Embryonic facial prominence (tissue), 1 donor: ENCODE data around the gene MGRN1.

Experiments used
- DNase-seq: peaks from one replicate; pipeline ENCODE4 v3.0.0-alpha.2; 2016; ENCODE audit errors: extremely low spot score

The MGRN1 gene

GRCh38 chr16:4674926-4675530 is 50.4 kb downstream of the MGRN1 start:
- no peak for DNase-seq

DNA sequence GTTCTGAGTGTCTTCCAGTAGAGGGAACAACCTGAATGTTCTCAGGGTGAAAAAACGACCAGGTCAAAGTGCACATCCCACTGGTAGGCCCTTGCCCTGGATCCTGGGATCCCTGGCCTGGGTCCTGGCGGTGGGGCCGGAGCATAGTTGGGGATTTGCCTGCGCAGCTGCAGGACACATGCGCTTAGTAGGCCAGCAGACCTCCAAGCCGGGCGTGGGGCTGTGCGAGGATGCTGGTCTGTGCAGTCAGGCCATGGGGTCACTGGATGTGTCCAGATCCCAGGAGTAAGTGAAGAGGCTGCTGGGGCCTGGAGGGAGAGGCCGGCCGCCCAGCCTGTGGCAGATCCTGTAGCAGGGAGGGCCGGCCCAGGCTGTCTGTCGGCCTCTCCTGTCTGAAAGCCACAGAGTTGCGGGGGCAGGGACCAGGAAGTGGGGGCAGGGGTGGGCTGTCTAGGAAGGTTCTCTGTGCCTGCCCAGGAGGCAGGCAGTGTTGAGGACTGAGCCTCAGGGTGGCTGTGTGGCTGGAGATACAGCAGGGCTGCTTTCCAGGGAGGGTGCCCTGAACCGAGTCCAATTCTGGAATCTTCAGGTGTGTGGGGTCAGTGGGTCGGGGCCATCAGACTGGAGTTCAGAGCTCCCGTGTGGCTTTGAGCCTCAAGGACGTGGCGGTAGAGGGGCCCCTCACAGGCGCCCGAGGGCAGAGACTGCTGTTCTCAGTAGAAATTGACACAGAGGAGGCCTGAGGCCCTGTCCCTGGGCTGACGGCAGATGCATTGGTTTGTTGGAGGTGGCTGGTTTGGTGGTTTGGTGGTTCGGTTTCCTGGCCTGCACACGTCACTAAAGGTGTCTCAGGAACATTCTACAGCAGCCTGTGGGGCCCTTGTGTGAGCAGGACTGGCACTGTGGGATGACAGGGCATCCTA is 51.5 kb downstream of the MGRN1 start:
- no peak for DNase-seq

DNA sequence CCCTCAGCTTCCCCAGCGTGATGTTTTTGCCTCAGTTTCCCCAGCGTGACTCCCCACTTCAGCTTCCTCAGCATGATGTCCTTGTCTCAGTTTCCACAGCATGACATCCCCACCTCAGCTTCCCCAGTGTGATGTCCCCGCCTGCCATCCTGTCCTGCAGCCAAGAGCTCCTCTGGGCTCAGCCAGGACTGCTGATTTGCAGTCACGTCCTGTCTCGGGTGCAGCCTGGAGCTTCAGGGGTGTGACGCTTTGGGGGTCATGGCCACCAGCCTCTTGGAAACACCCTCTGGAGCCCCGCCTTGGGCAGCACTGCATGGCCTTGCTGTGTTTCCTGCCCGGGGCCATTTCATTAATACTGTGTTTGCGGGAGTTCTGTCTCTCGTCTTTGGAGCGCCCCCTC is 52.2 kb downstream of the MGRN1 start:
- no peak for DNase-seq

DNA sequence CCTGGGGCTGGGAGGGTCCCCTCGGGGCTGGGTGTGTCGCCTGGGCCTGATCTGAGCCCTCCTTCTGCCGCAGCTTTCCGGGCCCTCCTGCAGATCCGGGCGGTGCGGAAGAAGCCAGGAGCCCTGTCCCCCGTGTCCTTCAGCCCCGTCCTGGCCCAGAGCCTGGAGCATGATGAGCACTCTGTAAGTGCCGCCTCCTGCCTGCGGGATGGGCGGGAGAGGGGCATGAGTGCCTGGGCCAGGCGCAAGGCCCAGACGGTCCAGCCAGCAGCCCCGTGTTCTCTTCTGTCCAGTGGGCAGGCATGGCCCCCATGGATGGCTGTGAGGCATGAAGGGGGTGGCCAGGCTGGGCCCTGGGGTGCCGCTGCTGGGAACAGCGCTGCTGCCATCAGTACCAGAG is 52.8 kb downstream of the MGRN1 start:
- no peak for DNase-seq

DNA sequence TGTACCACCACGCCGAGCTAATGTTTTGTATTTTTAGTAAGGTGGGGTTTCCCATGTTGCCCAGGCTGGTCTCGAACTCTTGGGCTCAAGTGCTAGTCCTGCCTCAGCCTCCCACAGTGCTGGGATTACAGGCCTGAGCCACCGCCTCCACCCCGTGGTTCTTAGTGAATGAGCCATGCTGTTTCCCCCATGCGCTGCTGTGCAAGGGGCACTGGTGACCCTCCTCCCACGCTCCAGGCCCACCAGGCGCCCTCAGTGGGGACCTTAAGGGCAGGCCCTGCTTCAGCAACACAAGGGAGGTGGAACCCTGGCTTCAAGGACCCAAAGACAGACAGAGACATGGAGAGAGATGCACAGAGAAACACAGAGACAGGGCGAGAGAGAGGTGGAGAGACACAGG is 53.4 kb downstream of the MGRN1 start:
- no peak for DNase-seq

DNA sequence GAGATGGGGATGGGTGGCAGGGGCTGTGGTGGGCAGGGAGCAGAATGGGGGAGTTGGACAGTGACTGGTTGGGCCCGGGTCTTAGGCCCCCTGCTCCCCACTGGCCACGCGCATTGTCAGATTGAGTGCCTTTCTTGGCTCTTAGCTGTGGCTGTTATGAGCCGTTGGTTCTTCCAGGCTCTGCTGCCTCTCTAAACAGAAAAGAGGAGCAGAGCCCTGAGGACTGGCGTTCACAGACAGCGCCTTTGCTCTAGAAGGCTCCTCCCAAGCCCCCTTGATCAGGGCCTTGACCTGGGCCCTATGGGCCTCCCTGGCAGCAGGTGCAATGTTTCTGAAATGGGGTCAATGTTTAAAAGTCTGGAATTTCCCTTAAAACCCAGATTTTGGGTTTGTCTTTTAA is 54.0 kb downstream of the MGRN1 start:
- DNase-seq = no peak

DNA sequence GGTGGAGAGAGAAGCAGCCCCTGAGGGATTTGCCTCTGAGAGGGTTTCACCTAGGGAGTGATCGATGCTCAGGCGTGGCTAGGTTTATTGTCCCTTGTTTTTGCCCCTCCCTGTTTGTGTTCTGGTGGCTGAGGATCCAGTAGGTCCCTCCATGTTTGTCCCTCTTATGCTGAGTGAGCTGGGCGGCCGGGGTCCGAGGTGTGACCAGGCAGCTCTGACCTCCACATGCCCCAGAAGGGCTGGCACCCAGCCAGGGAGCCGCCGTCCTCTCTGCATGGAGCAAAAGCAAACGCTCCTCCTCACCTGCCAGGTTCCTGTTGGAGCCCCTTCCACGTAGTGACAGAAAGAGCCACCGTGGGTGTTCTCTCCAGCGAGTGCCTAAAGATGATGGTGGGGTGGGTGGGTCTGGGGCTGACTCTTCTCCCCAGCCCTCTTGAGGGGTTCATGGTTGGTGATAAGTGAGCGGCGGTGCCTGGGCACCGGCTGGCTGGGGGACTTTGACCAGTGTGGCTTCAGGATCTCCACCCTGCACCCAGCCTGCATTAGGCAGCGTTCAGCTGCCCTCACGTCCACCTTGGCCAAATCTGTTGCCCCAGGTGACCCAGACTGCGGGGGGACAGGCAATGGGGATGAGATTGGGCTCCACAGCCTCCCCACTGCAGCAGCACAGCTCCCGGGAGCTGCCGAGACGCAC is 54.7 kb downstream of the MGRN1 start:
- DNase-seq = no peak

GRCh38 chr16:4679850-4680636 is 55.4 kb downstream of the MGRN1 start:
- no peak for DNase-seq

- no peak for DNase-seq
Observed at GRCh38 chr16:4680673-4681470, 56.2 kb downstream of the MGRN1 start.

- DNase-seq = no peak
Observed at GRCh38 chr16:4681471-4682083, 57.0 kb downstream of the MGRN1 start.

- DNase-seq = no peak
Observed at GRCh38 chr16:4682084-4682591, 57.5 kb downstream of the MGRN1 start.

DNA sequence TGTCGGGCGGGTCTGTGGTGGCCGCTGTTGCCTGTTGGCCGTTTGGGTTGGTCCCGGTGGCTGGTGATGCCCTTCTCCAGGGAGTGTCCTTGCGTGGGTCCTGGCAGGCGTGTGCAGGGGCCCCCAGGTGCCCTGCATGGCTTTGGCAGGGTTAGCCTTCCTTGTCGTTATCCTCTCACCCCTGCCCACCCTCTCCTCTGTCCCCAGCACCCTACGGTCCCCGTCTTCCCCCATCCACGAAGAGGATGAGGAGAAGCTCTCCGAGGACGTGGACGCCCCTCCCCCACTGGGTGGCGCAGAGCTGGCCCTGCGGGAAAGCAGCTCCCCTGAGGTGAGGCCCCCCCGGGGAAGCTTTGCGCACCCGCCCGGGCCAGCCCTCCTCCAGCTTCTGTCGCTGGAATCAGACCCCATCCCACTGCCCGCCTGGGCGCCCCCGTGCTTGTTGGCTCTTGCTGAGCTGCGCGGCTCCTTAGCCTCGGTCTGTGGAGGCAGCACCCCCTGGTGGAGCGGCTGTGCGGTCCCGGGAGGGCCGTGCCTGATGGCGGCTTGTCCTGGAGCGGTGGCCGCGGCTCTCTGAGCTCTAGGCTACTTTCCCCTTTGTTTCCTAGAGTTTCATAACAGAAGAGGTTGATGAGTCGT is 58.1 kb downstream of the MGRN1 start:
- DNase-seq = no peak

DNA sequence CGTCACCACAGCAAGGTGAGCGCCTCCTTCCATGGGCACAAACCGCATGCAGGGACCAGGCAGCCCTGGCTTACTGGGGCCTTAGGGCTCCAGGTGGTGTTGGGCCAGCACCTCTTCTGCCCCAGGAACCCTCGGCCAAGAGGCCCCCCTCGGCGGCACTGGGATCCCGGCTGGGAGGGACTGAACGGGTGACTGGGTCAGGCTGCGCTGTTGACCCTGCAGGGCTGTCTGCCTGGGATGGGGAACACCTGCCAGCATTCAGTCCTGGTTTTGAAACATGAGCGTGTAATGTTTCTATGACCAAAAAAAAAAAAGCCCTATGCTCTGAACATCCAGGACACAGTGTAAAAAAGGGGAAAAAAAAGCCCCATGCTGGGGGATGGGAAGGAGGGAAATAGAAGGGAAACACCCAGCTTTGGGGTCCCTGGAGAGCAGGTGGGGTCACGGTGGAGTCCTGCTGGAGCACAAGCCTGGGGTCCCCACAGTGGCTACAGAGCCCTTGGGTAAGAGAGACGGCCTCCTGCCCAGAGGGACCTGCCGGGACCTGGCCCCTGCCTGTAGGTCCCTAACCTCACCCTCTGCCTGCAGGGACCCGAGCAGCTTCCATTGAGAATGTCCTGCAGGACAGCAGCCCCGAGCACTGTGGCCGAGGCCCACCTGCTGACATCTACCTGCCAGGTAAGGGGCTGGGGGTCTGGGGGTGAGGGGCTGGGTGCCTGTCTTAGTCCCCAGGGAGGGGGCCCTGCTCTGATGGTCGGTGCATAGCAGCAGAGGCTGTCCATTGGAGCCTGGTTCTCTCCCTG is 58.8 kb downstream of the MGRN1 start:
- DNase-seq = no peak

DNA sequence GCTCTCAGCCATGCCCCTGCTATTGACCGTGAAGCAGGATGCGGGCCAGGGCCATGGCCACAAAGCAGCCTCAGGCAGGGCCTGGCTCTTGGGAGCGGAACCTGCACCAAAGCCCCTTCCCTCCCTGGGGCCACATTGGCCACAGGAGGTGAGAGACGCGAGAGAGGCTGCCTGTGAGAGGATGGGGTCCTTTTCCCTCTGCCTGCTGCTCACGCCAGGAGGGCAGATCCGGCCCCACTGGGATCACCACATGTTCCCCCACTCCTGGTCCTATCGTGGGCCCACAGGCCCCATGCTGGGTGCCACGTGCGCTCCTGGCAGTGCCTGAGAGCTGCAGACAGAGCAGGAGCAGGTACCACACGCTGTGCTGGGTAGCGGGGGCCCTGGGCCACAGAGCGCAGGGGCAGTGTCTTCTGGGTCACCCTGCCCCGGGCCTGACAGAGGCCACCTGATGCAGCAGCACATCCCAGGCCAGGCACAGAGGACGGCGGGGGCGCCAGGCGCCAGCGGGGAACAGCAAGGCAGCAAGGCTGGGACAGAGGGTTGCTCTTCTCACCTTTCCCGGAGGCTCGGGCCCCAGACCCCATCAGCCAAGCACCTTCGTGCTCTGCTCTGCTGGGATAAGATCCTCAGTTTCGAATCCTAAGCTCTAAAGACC is 59.6 kb downstream of the MGRN1 start:
- DNase-seq = no peak

GRCh38 chr16:4684763-4685162 is 60.1 kb downstream of the MGRN1 start:
- DNase-seq = no peak

DNA sequence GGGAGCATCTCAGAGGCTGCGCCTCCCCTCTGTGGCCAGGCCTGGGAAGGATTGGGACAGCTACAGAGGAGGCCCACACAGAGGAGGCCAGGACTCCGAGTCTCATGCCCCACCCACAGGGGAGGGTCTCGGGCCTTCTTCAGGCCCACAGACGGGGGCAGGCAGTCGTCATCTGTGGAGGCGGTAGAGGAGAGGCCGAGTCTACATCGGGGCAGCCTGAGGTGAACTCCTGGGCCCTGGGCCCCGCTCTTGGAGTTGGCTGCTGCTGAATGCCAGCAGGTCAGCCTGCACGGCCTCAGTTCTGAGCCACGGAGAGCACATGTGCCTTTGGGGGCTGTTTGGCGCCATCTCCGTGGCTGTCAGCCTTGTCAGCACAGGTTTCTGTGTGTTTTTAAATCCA is 60.7 kb downstream of the MGRN1 start:
- DNase-seq = no peak

DNA sequence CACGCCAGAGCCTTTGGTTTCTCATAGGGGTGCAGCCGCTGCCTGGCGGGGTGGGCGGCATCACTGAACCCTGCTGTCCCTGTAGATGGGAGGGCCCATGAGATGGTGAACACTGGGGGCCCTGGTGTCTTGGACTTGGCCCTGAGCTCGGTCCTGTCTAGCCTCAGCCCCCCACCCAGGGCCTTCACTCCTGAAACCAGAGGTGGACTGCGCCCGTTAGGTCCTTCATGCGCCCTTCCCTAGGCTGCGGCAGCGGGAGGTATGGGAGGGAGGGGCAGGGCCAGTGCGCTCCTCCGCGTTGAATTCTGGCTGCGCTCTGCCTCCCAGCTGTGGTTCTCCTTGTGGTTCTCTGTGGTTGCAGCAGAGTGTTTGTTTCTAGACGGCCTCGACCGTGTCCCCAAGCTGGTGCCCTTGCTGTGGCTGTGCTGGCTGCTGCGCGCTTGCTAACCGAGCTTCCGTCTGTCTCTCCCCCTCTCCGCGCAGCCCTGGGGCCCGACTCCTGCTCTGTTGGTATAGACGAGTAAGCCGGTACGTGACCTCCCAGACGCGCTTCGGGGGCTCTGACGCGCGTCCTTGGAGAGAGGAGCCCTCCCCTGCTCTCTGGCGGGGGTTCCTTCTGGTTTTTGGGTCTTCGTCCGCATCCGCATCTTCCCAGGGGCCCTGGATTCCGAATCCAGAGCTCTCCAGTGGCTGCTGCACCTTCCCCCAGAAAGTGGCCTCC is 61.3 kb downstream of the MGRN1 start:
- DNase-seq = no peak
